HG03095 (cell line): ENCODE measurements around the gene ERN1.

Experiments used
- ATAC-seq: cut with Tn5 transposase; IDR thresholded peaks from one replicate; pipeline ENCODE4 v1.9.1; 2021; ENCODE audit warnings: moderate library complexity; ENCODE audit not compliant: unreplicated experiment

ERN1 gene

GRCh38 chr17:64139542-64139941 is 9.6 kb upstream of the ERN1 start:
- ATAC-seq = no peak

GRCh38 chr17:64138441-64138840 is 8.5 kb upstream of the ERN1 start:
- no peak for ATAC-seq

- no peak for ATAC-seq
These were observed 5.1 kb upstream of the ERN1 start for GRCh38 chr17:64135000-64135399.

- no peak for ATAC-seq
These were observed 4.4 kb upstream of the ERN1 start for GRCh38 chr17:64134216-64134970.

GRCh38 chr17:64133546-64134215 is 3.7 kb upstream of the ERN1 start:
- ATAC-seq = no peak

- no peak for ATAC-seq
These were observed 1.8 kb upstream of the ERN1 start for GRCh38 chr17:64131606-64132270.

GRCh38 chr17:64130559-64131001 is 636 bp upstream of the ERN1 start:
- ATAC-seq = peak; percentile 14

- ATAC-seq = no peak
These were observed 504 bp downstream of the ERN1 start for GRCh38 chr17:64129515-64129764.

GRCh38 chr17:64128787-64129514 is 993 bp downstream of the ERN1 start:
- ATAC-seq = no peak

GRCh38 chr17:64126918-64127317 is 3.0 kb downstream of the ERN1 start:
- no peak for ATAC-seq

- ATAC-seq = no peak
These were observed 4.0 kb downstream of the ERN1 start for GRCh38 chr17:64125937-64126336.

GRCh38 chr17:64124609-64125008 is 5.3 kb downstream of the ERN1 start:
- ATAC-seq = no peak

GRCh38 chr17:64123114-64123513 is 6.8 kb downstream of the ERN1 start:
- no peak for ATAC-seq

GRCh38 chr17:64120972-64121786 is 8.8 kb downstream of the ERN1 start:
- peak; percentile 75 for ATAC-seq

- ATAC-seq = no peak
These were observed 9.7 kb downstream of the ERN1 start for GRCh38 chr17:64120159-64120810.

GRCh38 chr17:64117981-64118979 is 11.7 kb downstream of the ERN1 start:
- no peak for ATAC-seq

GRCh38 chr17:64115822-64116534 is 14.0 kb downstream of the ERN1 start:
- no peak for ATAC-seq

GRCh38 chr17:64115043-64115698 is 14.8 kb downstream of the ERN1 start:
- no peak for ATAC-seq
